Esophagus muscularis mucosa (tissue), 4 donors: Measurements from ENCODE around the gene CROCC2. TPM values are rescaled to one million over a fixed set of nuclear protein-coding genes. Genes with fewer than 3 reads are reported as not detected.

ENCODE experiments used
- DNase-seq: peaks from one replicate; pipeline ENCODE4 v3.0.0-alpha.2; 2017; ENCODE audit errors: extremely low spot score
- H3K27ac ChIP-seq, 4 donors: fragments of 200-600 bp; sonication (generic); replicated peaks in 1 of 4; 1 replicate in 3 of 4; 2 replicates in 1 of 4; pipeline ENCODE4 v1.5.1; 2016 to 2019; ENCODE audit warnings: mild to moderate bottlenecking in 1 of 4
- H3K27me3 ChIP-seq, 4 donors: fragments of 200-600 bp; sonication (generic); one replicate each; pipeline versions ENCODE4 v1.5.1 to v1.6.0; 2016 to 2019
- H3K36me3 ChIP-seq, 4 donors: fragments of 200-600 bp; sonication (generic); one replicate each; pipeline ENCODE4 v1.5.1; 2016 to 2019
- H3K4me1 ChIP-seq, 4 donors: fragments of 200-600 bp; sonication (generic); one replicate each; pipeline ENCODE4 v1.5.1; 2016 to 2019
- H3K4me3 ChIP-seq, 4 donors: fragments of 200-600 bp; sonication (generic); 1 replicate in 2 of 4; 2 replicates in 2 of 4; pipeline ENCODE4 v1.5.1; 2016 to 2019; ENCODE audit warnings: mild to moderate bottlenecking in 4 of 4, moderate library complexity in 1 of 4
- H3K9me3 ChIP-seq, 4 donors: fragments of 200-600 bp; sonication (generic); 1 replicate in 3 of 4; 2 replicates in 1 of 4; pipeline ENCODE4 v1.5.1; 2016 to 2019
- EP300 ChIP-seq: sonication (generic); formaldehyde crosslinking; IDR thresholded peaks from one replicate; pipeline ENCODE4 v1.6.1; 2017; ENCODE audit warnings: antibody characterized with exemption
- POLR2A ChIP-seq: fragments of 450-650 bp; IDR thresholded peaks from one replicate; pipeline ENCODE4 v1.6.1; 2017; ENCODE audit warnings: antibody characterized with exemption, moderate library complexity, mild to moderate bottlenecking, low read depth
- POLR2AphosphoS5 ChIP-seq, 2 donors: sonication (generic); formaldehyde crosslinking; IDR thresholded peaks; one replicate each; pipeline ENCODE4 v1.6.1; 2017; ENCODE audit warnings: antibody characterized with exemption in 2 of 2
- WGBS: methylation state at CpG from one replicate; pipeline ENCODE4 v1.1.5; 2018; 5-methylcytosine and 5-hydroxymethylcytosine counted together
- intact Hi-C: fragments of 100-400 bp; cut with DNase I; formaldehyde crosslinking; loops from one replicate; pipeline ENCODE4 v1.15.1; 2023
- total RNA-seq, 4 donors: library from RNA; depleted of rRNA; stranded (reverse); fragments of >200 nt; gene quantifications; one replicate each; pipeline versions ENCODE4 v1.1.0 to v1.2.1, GENCODE V29; 2016
- TF ChIP-seq, protein P1 (sequence below), 3 experiments: fragments of 200-600 bp in 2 of 3; fragments of 450-650 bp in 1 of 3; sonication (generic) in 2 of 3; IDR thresholded peaks; one replicate each; pipeline ENCODE4 v1.5.1; 2017 to 2019; ENCODE audit warnings: antibody characterized with exemption in 3 of 3, mild to moderate bottlenecking in 2 of 3, moderate library complexity in 1 of 3

The CROCC2 gene
- total RNA-seq, 4 donors from 2014 or later = not detected

DNA sequence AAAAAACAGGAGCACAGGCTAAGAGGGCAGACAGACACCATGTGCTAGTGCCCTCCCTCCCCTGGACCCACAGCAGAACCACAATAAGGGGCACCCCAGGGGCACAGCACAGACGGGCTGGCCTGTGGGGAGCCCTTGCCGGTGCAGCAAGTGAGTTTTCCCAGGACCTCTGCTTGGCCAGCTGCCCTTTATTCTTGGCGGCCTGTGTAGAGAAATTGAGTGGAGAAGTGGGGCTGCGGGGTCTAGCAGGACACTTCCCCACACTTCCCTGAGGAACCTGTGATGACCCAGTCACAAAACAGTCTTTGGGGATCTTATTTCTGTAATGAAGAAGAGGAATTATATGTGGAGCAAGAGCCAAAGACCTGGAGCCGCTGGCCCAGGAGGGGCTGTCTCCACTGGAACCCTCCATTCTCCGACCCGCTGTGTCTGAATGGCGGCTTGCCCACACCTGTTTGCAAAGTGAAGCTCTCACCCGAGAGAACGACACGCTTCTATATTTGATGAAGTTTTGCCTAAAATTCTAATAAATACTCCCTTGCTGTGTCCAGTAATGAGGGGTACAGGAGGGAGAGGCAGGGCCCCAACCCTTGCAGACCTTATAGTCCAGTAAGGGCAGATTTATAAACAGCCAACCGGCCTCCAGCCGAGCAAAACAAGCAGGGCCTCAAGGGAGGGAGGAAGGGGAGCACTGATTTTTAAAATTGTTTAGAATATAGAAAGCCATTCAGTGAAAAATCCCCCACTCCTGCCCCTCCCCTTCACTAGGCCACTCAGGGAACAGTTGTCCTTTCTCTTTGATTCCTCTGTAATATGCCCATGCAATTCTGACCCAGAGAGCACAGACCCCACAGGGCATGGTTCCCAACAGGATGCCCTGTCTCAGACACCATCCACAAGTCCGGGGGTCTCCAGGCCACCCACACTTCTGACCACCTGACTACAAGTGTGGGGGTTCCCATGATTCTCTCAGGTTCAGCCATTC lies 47.6 kb downstream of the CROCC2 start:
- WGBS = 61% methylated on average over 14 of the region's 14 CpGs
- Histone ChIP-seq H3K36me3 (no peaks in the 10 kb centered on the region), H3K27me3 (peaks cover 0 to 60% (median 0%) of the 10 kb centered on the region in 4 donors), H3K4me1 (peaks cover 0 to 7% (median 2%) of the 10 kb centered on the region in 4 donors), H3K4me3 (no peak overlapping the region), H3K9me3 (no peaks in the 10 kb centered on the region), H3K27ac (no peak overlapping the region)
- TF ChIP-seq POLR2AphosphoS5 (IDR thresholded peaks at IDR 0.05) (no peak), EP300 (no peak), POLR2A (no peak)
- TF ChIP-seq, protein P1, sequence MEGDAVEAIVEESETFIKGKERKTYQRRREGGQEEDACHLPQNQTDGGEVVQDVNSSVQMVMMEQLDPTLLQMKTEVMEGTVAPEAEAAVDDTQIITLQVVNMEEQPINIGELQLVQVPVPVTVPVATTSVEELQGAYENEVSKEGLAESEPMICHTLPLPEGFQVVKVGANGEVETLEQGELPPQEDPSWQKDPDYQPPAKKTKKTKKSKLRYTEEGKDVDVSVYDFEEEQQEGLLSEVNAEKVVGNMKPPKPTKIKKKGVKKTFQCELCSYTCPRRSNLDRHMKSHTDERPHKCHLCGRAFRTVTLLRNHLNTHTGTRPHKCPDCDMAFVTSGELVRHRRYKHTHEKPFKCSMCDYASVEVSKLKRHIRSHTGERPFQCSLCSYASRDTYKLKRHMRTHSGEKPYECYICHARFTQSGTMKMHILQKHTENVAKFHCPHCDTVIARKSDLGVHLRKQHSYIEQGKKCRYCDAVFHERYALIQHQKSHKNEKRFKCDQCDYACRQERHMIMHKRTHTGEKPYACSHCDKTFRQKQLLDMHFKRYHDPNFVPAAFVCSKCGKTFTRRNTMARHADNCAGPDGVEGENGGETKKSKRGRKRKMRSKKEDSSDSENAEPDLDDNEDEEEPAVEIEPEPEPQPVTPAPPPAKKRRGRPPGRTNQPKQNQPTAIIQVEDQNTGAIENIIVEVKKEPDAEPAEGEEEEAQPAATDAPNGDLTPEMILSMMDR (IDR thresholded peaks at IDR 0.05) = no peak
- intact Hi-C loops = no loop called here
- no peak for DNase-seq

DNA sequence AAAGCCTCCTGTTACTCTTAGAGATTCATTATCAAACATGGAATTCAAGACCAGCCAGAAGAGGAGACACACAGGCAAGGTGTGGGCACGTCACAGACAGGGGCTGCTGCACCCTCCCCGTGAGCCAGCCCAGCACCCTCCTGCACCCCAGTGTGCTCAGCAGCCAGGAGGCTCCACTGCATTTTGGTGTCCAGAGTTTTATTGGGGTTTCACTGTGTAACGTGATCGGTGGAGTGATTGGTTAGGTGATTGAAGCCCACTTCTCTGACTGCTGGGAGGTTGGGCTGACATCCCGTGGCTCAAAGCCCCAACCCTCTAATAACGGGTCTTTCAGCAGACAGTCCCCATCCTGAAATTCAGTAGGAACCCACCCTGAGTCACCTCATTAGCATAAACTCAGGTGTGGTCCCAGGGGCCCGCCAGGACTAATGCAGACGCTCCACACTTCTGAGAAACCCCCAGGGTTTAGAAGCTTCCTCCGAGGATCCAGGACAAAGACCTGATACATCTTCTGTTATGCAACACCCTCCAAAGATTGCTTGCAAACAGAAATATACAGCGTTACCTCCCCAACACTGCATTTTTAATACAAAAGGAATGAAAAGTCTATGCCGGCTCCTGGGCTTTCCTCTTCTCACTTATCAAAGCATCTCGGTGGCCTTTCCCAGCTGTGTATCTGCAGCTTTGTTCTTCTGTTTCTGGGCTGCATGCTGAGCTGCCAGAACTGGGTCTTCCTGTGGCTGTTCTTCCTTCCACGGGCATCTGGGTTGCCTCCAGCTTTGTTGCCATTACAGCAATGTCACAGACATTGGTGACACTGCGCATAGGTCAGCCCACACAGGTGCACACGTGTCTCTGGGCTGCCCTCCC lies 48.5 kb downstream of the CROCC2 start:
- peaks cover 0 to 7% (median 3%) of the 10 kb centered on the region in 4 donors for H3K4me1 ChIP-seq

DNA sequence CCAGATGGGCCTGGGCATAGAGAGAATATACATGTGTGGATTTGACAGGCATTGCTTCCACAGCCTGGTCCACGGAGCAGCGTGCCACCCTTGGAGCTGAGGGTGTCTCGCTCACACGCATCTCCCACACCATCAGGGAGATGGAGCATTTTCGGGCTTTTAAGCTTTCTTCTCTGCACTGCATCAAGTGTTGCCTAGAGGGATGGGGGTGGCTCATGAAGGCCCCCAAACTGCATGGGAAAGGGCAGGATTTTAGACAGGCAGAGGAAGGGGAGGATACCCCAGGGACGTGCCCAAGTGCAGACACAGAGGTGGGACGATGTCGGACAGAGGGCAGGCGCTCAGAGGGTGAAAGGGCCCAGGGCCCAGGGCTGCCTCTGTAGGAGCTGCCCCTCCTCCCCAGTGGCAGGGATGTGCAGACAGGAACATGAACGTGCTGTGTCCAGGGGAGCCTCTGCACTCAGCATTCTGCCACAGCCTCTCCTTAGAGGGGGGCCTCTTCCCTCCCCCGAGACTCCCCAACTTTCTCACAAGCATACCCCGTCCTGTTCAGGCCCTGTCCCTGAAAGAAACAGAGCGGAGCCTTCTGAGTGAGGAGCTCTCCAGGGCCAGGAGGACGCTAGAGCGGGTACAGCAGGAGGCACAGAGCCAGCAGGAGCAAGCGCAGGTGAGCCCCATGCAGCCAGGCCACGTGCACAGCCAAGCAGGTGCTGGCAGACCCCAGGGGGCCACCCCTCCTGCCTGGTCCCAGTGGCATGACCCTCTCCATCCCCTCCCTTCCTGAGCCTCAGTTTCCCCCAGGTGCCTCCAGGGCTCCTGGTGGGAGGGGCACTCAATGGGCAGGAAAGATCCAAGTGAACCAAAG lies 49.4 kb downstream of the CROCC2 start:
- no peak for TF ChIP-seq POLR2AphosphoS5 (IDR thresholded peaks at IDR 0.05)
- TF ChIP-seq, protein P1 (IDR thresholded peaks at IDR 0.05) = no peak
- TF ChIP-seq POLR2A = no peak
- no peak for TF ChIP-seq EP300
- Histone ChIP-seq H3K27ac (no peak overlapping the region), H3K9me3 (no peaks in the 10 kb centered on the region), H3K27me3 (peaks cover 0 to 60% (median 2%) of the 10 kb centered on the region in 4 donors), H3K4me1 (peaks cover 6 to 13% (median 11%) of the 10 kb centered on the region in 4 donors), H3K36me3 (no peaks in the 10 kb centered on the region), H3K4me3 (no peak overlapping the region)
- WGBS = 86% methylated on average over 14 of the region's 17 CpGs
- intact Hi-C loops = no loop called here
- DNase-seq = no peak

More for the DNA sequence above, 48.5 kb downstream of the CROCC2 start:
- intact Hi-C loops = no loop called here
- H3K27me3 ChIP-seq = peaks cover 0 to 59% (median 1%) of the 10 kb centered on the region in 4 donors
- no peak for DNase-seq
- H3K27ac ChIP-seq = no peak overlapping the region
- H3K36me3 ChIP-seq = no peaks in the 10 kb centered on the region
- 67% methylated on average over 13 of the region's 15 CpGs for WGBS
- H3K4me3 ChIP-seq = no peak overlapping the region
- TF ChIP-seq, protein P1 (IDR thresholded peaks at IDR 0.05) = no peak
- no peak for TF ChIP-seq POLR2AphosphoS5 (IDR thresholded peaks at IDR 0.05)
- H3K9me3 ChIP-seq = no peaks in the 10 kb centered on the region

DNA sequence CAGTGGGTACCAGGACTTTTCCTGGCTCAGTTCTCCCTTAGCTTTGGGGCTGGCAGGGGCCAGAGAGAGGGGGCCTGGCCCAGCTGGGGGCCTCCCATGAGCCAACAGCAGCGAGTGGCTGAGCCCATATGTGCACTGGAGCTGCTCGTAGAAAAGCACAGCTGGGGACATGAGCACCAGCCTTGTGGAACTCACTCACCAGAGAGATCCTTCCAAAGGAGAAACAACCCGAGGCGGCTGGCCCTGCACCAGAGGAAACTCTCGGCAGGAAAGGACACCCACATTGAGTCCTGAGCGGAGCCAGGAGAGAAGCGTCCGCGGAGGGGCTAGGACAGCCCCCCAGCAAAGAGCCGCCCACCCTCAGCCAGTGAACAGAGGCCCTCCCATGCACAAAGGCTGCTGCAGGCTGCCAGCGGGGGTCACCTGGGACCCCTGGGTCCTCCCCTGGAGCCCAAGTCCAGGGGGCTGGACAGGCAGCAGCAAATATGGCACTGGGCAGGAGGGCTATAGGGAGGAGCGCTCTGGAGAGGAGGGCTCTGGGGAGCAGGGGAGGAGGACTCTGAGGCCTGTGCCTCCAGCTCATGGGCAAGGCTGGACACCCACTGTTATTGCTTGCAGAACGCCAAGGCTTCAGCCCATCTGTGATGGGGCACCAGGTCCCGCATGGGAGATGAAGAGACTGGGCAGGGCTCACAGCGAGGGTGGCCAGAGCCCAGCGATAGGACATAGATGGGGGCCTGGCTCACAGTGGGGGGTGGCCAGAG lies 50.2 kb downstream of the CROCC2 start:
- no peaks in the 10 kb centered on the region for H3K36me3 ChIP-seq
- H3K4me1 ChIP-seq = peaks cover 13 to 21% (median 17%) of the 10 kb centered on the region in 4 donors
- intact Hi-C loops = no loop called here
- peaks cover 0 to 61% (median 2%) of the 10 kb centered on the region in 4 donors for H3K27me3 ChIP-seq
- H3K27ac ChIP-seq = no peak overlapping the region
- no peak for TF ChIP-seq POLR2A
- TF ChIP-seq EP300 = no peak
- no peak for TF ChIP-seq POLR2AphosphoS5 (IDR thresholded peaks at IDR 0.05)
- TF ChIP-seq, protein P1 (IDR thresholded peaks at IDR 0.05) = no peak
- H3K9me3 ChIP-seq = no peaks in the 10 kb centered on the region
- 63% methylated on average over 6 of the region's 16 CpGs for WGBS
- no peak for DNase-seq
- H3K4me3 ChIP-seq = no peak overlapping the region
